HUES48 (cell line): ENCODE data around the gene SNRPD1.
"Not testable (repeated sequence)": the region's sequence is repeated elsewhere in the genome, so short reads cannot be mapped to it uniquely, and the experiment has no call there.

Source experiments
- H3K27ac ChIP-seq: one replicate; pipeline ENCODE4 v1.7.0; 2013; ENCODE audit warnings: low read depth, low read length, inconsistent platforms
- H3K27me3 ChIP-seq: 2 replicates; pipeline ENCODE4 v1.6.1; 2013; ENCODE audit warnings: mild to moderate bottlenecking, low read length; ENCODE audit not compliant: control insufficient read depth, insufficient read depth
- H3K36me3 ChIP-seq: 2 replicates; pipeline ENCODE4 v1.6.1; 2013; ENCODE audit warnings: low read length; ENCODE audit not compliant: control insufficient read depth, insufficient read depth
- H3K4me1 ChIP-seq: 2 replicates; pipeline ENCODE4 v1.6.1; 2013; ENCODE audit warnings: mild to moderate bottlenecking, low read length; ENCODE audit not compliant: control insufficient read depth, insufficient read depth
- H3K4me3 ChIP-seq: 2 replicates; pipeline ENCODE4 v1.5.1; 2013; ENCODE audit warnings: mild to moderate bottlenecking, low read depth, low read length
- H3K9ac ChIP-seq: 2 replicates; pipeline ENCODE4 v1.6.1; 2013; ENCODE audit warnings: mild to moderate bottlenecking, low read depth, low read length, moderate library complexity
- H3K9me3 ChIP-seq: 2 replicates; pipeline ENCODE4 v1.6.1; 2013; ENCODE audit warnings: low read length; ENCODE audit not compliant: control insufficient read depth, insufficient read depth

The SNRPD1 gene

GRCh38 chr18:21600526-21601410 lies 11.3 kb upstream of the SNRPD1 start, which contains the start of gene ESCO1:
Gene ESCO1, minus strand, starts transcription at chr18:21600704. Its CDS starts 25,861 bp downstream, at chr18:21574843.
- H3K4me3 ChIP-seq: peak within 1 kb of the TSS; percentile 89
- H3K4me1 ChIP-seq: peaks cover 5% of the 10 kb centered on the region; the same call in 1 of the 2 replicates
- H3K27ac ChIP-seq: peak within 1 kb of the TSS; percentile 99
- peak within 1 kb of the TSS; percentile 88 for H3K9ac ChIP-seq
- H3K27me3 ChIP-seq: no peaks in the 10 kb centered on the region
- peaks cover 9% of the 10 kb centered on the region; the same call in 1 of the 2 replicates for H3K36me3 ChIP-seq
- no peaks in the 10 kb centered on the region for H3K9me3 ChIP-seq

GRCh38 chr18:21602299-21602587 lies 9.9 kb upstream of the SNRPD1 start:
- no peaks in the 10 kb centered on the region for H3K27me3 ChIP-seq
- no peak overlapping the region for H3K4me3 ChIP-seq
- no peaks in the 10 kb centered on the region for H3K36me3 ChIP-seq
- no peaks in the 10 kb centered on the region for H3K9me3 ChIP-seq
- H3K9ac ChIP-seq: no peak overlapping the region
- no peak overlapping the region for H3K27ac ChIP-seq
- H3K4me1 ChIP-seq: peaks cover 5% of the 10 kb centered on the region; the same call in 1 of the 2 replicates

GRCh38 chr18:21604671-21605070 lies 7.4 kb upstream of the SNRPD1 start:
- Histone ChIP-seq H3K9me3 (no peaks in the 10 kb centered on the region), H3K27me3 (no peaks in the 10 kb centered on the region), H3K36me3 (no peaks in the 10 kb centered on the region), H3K9ac (no peak overlapping the region), H3K27ac (no peak overlapping the region), H3K4me1 (no peaks in the 10 kb centered on the region), H3K4me3 (no peak overlapping the region)

GRCh38 chr18:21605213-21605612 lies 6.9 kb upstream of the SNRPD1 start:
- Histone ChIP-seq H3K9ac (no peak overlapping the region), H3K27ac (no peak overlapping the region), H3K4me1 (no peaks in the 10 kb centered on the region), H3K9me3 (no peaks in the 10 kb centered on the region), H3K27me3 (no peaks in the 10 kb centered on the region), H3K36me3 (no peaks in the 10 kb centered on the region), H3K4me3 (no peak overlapping the region)

DNA sequence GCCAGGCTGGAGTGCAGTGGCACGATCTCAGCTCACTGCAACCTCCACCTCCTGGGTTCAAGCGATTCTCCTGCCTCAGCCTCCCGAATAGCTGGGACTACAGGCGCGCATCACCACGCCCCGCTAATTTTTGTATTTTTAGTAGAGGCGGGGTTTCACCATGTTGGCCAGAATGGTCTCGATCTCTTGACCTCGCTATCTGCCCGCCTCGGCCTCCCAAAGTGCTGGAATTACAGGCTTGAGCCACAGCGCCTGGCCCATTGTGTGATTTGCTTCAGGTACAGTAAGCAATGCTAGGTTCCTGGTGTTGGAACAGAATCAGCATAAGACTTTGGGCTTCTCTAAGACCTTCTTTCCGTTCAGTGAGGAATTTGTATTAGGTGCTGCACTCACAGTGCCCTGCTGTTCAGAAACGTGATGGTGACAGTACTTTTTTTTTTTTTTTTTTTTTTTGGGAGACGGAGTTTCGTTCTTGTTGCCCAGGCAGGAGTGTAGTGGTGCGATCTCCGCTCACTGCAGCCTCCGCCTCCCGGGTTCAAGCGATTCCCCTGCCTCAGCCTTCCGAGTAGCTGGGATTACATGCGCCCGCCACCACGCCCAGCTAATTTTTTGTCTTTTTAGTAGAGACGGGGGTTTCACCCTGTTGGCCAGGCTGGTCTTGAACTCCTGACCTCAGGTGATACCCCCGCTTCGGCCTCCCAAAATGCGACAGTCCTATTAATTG lies 551 bp upstream of the SNRPD1 start:
- Histone ChIP-seq H3K9ac (0 out of 2 replicates have a peak overlapping the region, but pooled peaks have one; percentile 32), H3K4me3 (peak overlapping the region; percentile 92; the same call in 1 of the 2 replicates), H3K36me3 (peaks cover 17% of the 10 kb centered on the region)
- H3K9me3 ChIP-seq, H3K27ac ChIP-seq, H3K4me1 ChIP-seq, H3K27me3 ChIP-seq: not testable (repeated sequence)

DNA sequence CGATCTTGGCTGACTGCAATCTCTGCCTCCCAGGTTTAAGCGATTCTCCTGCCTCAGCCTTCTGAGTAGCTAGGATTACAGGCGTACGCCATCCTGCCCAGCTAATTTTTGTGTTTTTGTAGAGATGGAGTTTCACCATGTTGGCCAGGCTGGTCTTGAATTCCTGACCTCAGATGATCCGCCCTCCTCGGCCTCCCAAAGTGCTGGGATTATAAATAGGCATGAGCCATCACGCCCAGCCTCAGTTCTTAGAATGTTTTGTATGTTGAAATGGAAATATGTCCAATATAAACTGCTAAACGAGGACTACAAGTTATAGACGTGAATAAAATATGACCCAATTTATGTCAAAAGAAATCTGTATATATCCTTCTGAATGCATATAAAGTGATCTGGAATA lies 9.5 kb downstream of the SNRPD1 start:
- H3K9me3 ChIP-seq, H3K27ac ChIP-seq, H3K27me3 ChIP-seq, H3K4me1 ChIP-seq, H3K9ac ChIP-seq, H3K4me3 ChIP-seq: not testable (repeated sequence)
- peaks cover 76% of the 10 kb centered on the region for H3K36me3 ChIP-seq

- no peak overlapping the region for H3K27ac ChIP-seq
- H3K36me3 ChIP-seq: peaks cover 86% of the 10 kb centered on the region
- no peaks in the 10 kb centered on the region for H3K27me3 ChIP-seq
- no peaks in the 10 kb centered on the region for H3K9me3 ChIP-seq
- H3K9ac ChIP-seq: no peak overlapping the region
- no peak overlapping the region for H3K4me3 ChIP-seq
- no peaks in the 10 kb centered on the region for H3K4me1 ChIP-seq
Measured at GRCh38 chr18:21629089-21629832, 17.1 kb downstream of the SNRPD1 start.

DNA sequence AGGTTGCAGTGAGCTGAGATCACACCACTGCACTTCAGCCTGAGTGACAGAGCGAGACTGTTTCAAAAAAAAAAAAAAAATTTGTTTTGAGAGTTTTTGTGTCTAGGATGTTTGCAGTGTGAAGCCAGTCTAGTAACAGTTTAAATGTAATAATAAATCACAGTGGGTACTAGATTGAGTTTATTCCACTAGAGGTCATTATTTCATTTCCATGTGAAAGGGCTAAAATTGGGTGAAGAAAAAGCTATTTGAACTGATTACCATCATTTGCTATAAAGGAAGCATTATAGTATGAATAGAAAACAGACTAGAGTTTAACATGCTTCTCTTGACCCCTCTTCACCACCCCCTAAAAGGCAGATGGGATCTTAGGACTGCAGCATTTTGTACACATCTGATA lies 20.3 kb downstream of the SNRPD1 start:
- no peak overlapping the region for H3K9ac ChIP-seq
- no peaks in the 10 kb centered on the region for H3K27me3 ChIP-seq
- no peaks in the 10 kb centered on the region for H3K9me3 ChIP-seq
- peaks cover 70% of the 10 kb centered on the region for H3K36me3 ChIP-seq
- H3K4me1 ChIP-seq: no peaks in the 10 kb centered on the region
- H3K27ac ChIP-seq: no peak overlapping the region
- H3K4me3 ChIP-seq: no peak overlapping the region

GRCh38 chr18:21634588-21635199 lies 22.6 kb downstream of the SNRPD1 start:
- no peaks in the 10 kb centered on the region for H3K4me1 ChIP-seq
- H3K27ac ChIP-seq: no peak overlapping the region
- no peaks in the 10 kb centered on the region for H3K9me3 ChIP-seq
- H3K9ac ChIP-seq: no peak overlapping the region
- peaks cover 47% of the 10 kb centered on the region for H3K36me3 ChIP-seq
- no peak overlapping the region for H3K4me3 ChIP-seq
- H3K27me3 ChIP-seq: no peaks in the 10 kb centered on the region

- H3K4me1 ChIP-seq: no peaks in the 10 kb centered on the region
- peaks cover 29% of the 10 kb centered on the region for H3K36me3 ChIP-seq
- no peaks in the 10 kb centered on the region for H3K9me3 ChIP-seq
- no peak overlapping the region for H3K27ac ChIP-seq
- no peak overlapping the region for H3K4me3 ChIP-seq
- no peak overlapping the region for H3K9ac ChIP-seq
- no peaks in the 10 kb centered on the region for H3K27me3 ChIP-seq
Measured at GRCh38 chr18:21636769-21637168, 24.7 kb downstream of the SNRPD1 start.
